Measurements from ENCODE around the gene UTS2R.
"Not testable (repeated sequence)": the region's sequence is repeated elsewhere in the genome, so short reads cannot be mapped to it uniquely, and the experiment has no call there.

Gene UTS2R

GRCh38 chr17:82355770-82356427 is 15.7 kb upstream of the UTS2R start:
- no peak for DNase-seq

GRCh38 chr17:82356845-82357355 is 14.7 kb upstream of the UTS2R start:
- peak; percentile 50 for DNase-seq

- no peak for DNase-seq
Observed at GRCh38 chr17:82357394-82357793, 14.2 kb upstream of the UTS2R start.

- peak; percentile 74 for DNase-seq
Observed at GRCh38 chr17:82358465-82359350, 12.9 kb upstream of the UTS2R start, which contains the start of gene TEX19. TEX19 (plus strand) TSS chr17:82359247; CDS start chr17:82362151, 2,904 bp downstream.

- not testable (repeated sequence) for DNase-seq
Observed at GRCh38 chr17:82359451-82360074, 12.0 kb upstream of the UTS2R start.

- no peak for DNase-seq
Observed at GRCh38 chr17:82361885-82362633, 9.5 kb upstream of the UTS2R start.

- DNase-seq = no peak
Observed at GRCh38 chr17:82365606-82366295, 5.8 kb upstream of the UTS2R start.

- no peak for DNase-seq
Observed at GRCh38 chr17:82366749-82367148, 4.8 kb upstream of the UTS2R start.

- DNase-seq = no peak
Observed at GRCh38 chr17:82367724-82368524, 3.6 kb upstream of the UTS2R start.

- no peak for DNase-seq
Observed at GRCh38 chr17:82369211-82369610, 2.4 kb upstream of the UTS2R start.

GRCh38 chr17:82370471-82371332 is 863 bp upstream of the UTS2R start:
- DNase-seq = no peak

GRCh38 chr17:82372249-82373071 is 895 bp downstream of the UTS2R start:
- no peak for DNase-seq

GRCh38 chr17:82373072-82373452 is 1.5 kb downstream of the UTS2R start:
- DNase-seq = not testable (repeated sequence)

- DNase-seq = no peak
Observed at GRCh38 chr17:82373731-82374625, 2.4 kb downstream of the UTS2R start.

- no peak for DNase-seq
Observed at GRCh38 chr17:82374626-82375331, 3.2 kb downstream of the UTS2R start.

- DNase-seq = no peak
Observed at GRCh38 chr17:82375359-82376041, 3.9 kb downstream of the UTS2R start.
